Inflammatory macrophage treated with lipopolysaccharide for 1 hour (primary cell): ENCODE results near the gene FAM53A.

ENCODE experiments used
- DNase-seq, 2 donors: peaks; one replicate each; pipeline ENCODE4 v3.0.0-alpha.2; 2020 to 2022

The FAM53A gene

GRCh38 chr4:1637580-1638271 is 46.4 kb downstream of the FAM53A start:
- DNase-seq = no peak

- DNase-seq = no peak
Observed at GRCh38 chr4:1636490-1637211, 47.5 kb downstream of the FAM53A start.

- DNase-seq = no peak
Observed at GRCh38 chr4:1635464-1635863, 48.6 kb downstream of the FAM53A start.

GRCh38 chr4:1633993-1634392 is 50.1 kb downstream of the FAM53A start:
- no peak for DNase-seq

- no peak for DNase-seq
Observed at GRCh38 chr4:1632109-1633104, 51.7 kb downstream of the FAM53A start.

- no peak for DNase-seq
Observed at GRCh38 chr4:1631136-1631535, 53.0 kb downstream of the FAM53A start.

GRCh38 chr4:1630266-1630665 is 53.8 kb downstream of the FAM53A start:
- no peak for DNase-seq

- no peak for DNase-seq
Observed at GRCh38 chr4:1629699-1630083, 54.4 kb downstream of the FAM53A start.

GRCh38 chr4:1628892-1629698 is 55.0 kb downstream of the FAM53A start:
- DNase-seq = peak; percentile 1 to 74

GRCh38 chr4:1627417-1628313 is 56.4 kb downstream of the FAM53A start:
- DNase-seq = no peak

GRCh38 chr4:1626941-1627340 is 57.2 kb downstream of the FAM53A start:
- no peak for DNase-seq

GRCh38 chr4:1626151-1626550 is 58.0 kb downstream of the FAM53A start:
- DNase-seq = no peak

- DNase-seq = no peak
Observed at GRCh38 chr4:1625600-1626138, 58.4 kb downstream of the FAM53A start.

- no peak for DNase-seq
Observed at GRCh38 chr4:1624519-1624910, 59.6 kb downstream of the FAM53A start.

- DNase-seq = no peak
Observed at GRCh38 chr4:1623821-1624518, 60.1 kb downstream of the FAM53A start.

- DNase-seq = no peak
Observed at GRCh38 chr4:1623400-1623799, 60.7 kb downstream of the FAM53A start.

- DNase-seq = no peak
Observed at GRCh38 chr4:1622956-1623355, 61.2 kb downstream of the FAM53A start.

- no peak for DNase-seq
Observed at GRCh38 chr4:1622238-1622637, 61.9 kb downstream of the FAM53A start.

GRCh38 chr4:1621526-1621925 is 62.6 kb downstream of the FAM53A start:
- no peak for DNase-seq

GRCh38 chr4:1619151-1619672 is 64.9 kb downstream of the FAM53A start:
- DNase-seq = no peak
